Gastroesophageal sphincter (tissue), 4 donors: Measurements from ENCODE around the gene GTF3C4. TPM values are rescaled to one million over a fixed set of nuclear protein-coding genes. Genes with fewer than 3 reads are reported as not detected.

ENCODE experiments used
- ATAC-seq: fragments of 150-250 bp; one replicate; pipeline ENCODE4 v1.9.1; 2016; ENCODE audit warnings: mild to moderate bottlenecking, moderate library complexity
- H3K27ac ChIP-seq, 4 donors: fragments of 200-600 bp; sonication (generic) in 3 of 4; 1 replicate in 3 of 4; 2 replicates in 1 of 4; pipeline ENCODE4 v1.5.1; 2016 to 2019
- H3K27me3 ChIP-seq: fragments of 200-600 bp; sonication (generic); one replicate; pipeline ENCODE4 v1.5.1; 2019
- H3K36me3 ChIP-seq, 2 donors: fragments of 200-600 bp; sonication (generic); one replicate each; pipeline ENCODE4 v1.5.1; 2019; ENCODE audit warnings: control low read depth in 1 of 2
- H3K4me1 ChIP-seq, 3 donors: fragments of 200-600 bp; sonication (generic); 1 replicate in 2 of 3; 2 replicates in 1 of 3; pipeline ENCODE4 v1.5.1; 2016 to 2019; ENCODE audit warnings: control low read depth in 2 of 3
- H3K4me3 ChIP-seq, 2 donors: fragments of 200-600 bp; sonication (generic); one replicate each; pipeline ENCODE4 v1.5.1; 2019; ENCODE audit warnings: mild to moderate bottlenecking in 1 of 2, moderate library complexity in 1 of 2
- H3K9me3 ChIP-seq, 3 donors: fragments of 200-600 bp; sonication (generic); one replicate each; pipeline ENCODE4 v1.5.1; 2017 to 2019; ENCODE audit warnings: control low read depth in 2 of 3
- CTCF ChIP-seq, 4 experiments: fragments of 200-600 bp in 2 of 4; fragments of 450-650 bp in 2 of 4; sonication (generic) in 1 of 4; IDR thresholded peaks; one replicate each; pipeline ENCODE4 v1.5.1; 2017 to 2019; ENCODE audit warnings: antibody characterized with exemption in 4 of 4, mild to moderate bottlenecking in 2 of 4, moderate library complexity in 2 of 4
- EP300 ChIP-seq: sonication (generic); formaldehyde crosslinking; IDR thresholded peaks from one replicate; pipeline ENCODE4 v1.6.1; 2017; ENCODE audit warnings: antibody characterized with exemption, mild to moderate bottlenecking
- POLR2A ChIP-seq, 2 donors: fragments of 450-650 bp; IDR thresholded peaks; one replicate each; pipeline ENCODE4 v1.6.1; 2017; ENCODE audit warnings: antibody characterized with exemption in 2 of 2, mild to moderate bottlenecking in 2 of 2, moderate library complexity in 1 of 2
- POLR2AphosphoS5 ChIP-seq: sonication (generic); formaldehyde crosslinking; IDR thresholded peaks from one replicate; pipeline ENCODE4 v1.6.1; 2017; ENCODE audit warnings: antibody characterized with exemption
- WGBS, 2 donors: methylation state at CpG; one replicate each; pipeline ENCODE4 v1.1.5; 2018; ENCODE audit warnings: low coverage in 1 of 2; 5-methylcytosine and 5-hydroxymethylcytosine counted together
- total RNA-seq, 4 donors: library from RNA; depleted of rRNA; stranded (reverse); fragments of >200 nt; gene quantifications; one replicate each; pipeline ENCODE4 v1.1.0, GENCODE V29; 2016

GTF3C4 gene
- total RNA-seq, 4 donors from 2014 or later, result 11.4 to 15.4 (median 12.7) TPM

GRCh38 chr9:132631685-132632084 lies 38.6 kb upstream of the GTF3C4 start:
- Histone ChIP-seq H3K4me1 (no peaks in the 10 kb centered on the region), H3K36me3 (peaks cover 0 to 77% of the 10 kb centered on the region in 2 donors), H3K9me3 (no peaks in the 10 kb centered on the region), H3K27ac (no peak overlapping the region), H3K27me3 (no peaks in the 10 kb centered on the region), H3K4me3 (no peak overlapping the region)
- TF ChIP-seq POLR2A (IDR thresholded peaks at IDR 0.05) (no peak), POLR2AphosphoS5 (no peak), EP300 (no peak), CTCF (IDR thresholded peaks at IDR 0.05) (no peak)
- 85 to 88% methylated on average over 3 to 5 of the region's 7 CpGs for WGBS, 2 donors
- ATAC-seq, result no peak

GRCh38 chr9:132632413-132633129 lies 37.7 kb upstream of the GTF3C4 start:
- TF ChIP-seq CTCF (IDR thresholded peaks at IDR 0.05) (no peak), POLR2AphosphoS5 (no peak), POLR2A (IDR thresholded peaks at IDR 0.05) (no peak), EP300 (no peak)
- H3K27ac ChIP-seq, result no peak overlapping the region
- H3K4me1 ChIP-seq, result no peaks in the 10 kb centered on the region
- peaks cover 0 to 77% of the 10 kb centered on the region in 2 donors for H3K36me3 ChIP-seq
- no peaks in the 10 kb centered on the region for H3K27me3 ChIP-seq
- no peak for ATAC-seq
- H3K4me3 ChIP-seq, result no peak overlapping the region
- 93 to 95% methylated on average over 5 to 7 of the region's 7 CpGs for WGBS, 2 donors
- H3K9me3 ChIP-seq, result no peaks in the 10 kb centered on the region

GRCh38 chr9:132634327-132634726 lies 35.9 kb upstream of the GTF3C4 start:
- Histone ChIP-seq H3K27me3 (no peaks in the 10 kb centered on the region), H3K4me3 (no peak overlapping the region), H3K9me3 (no peaks in the 10 kb centered on the region), H3K36me3 (peaks cover 0 to 77% of the 10 kb centered on the region in 2 donors), H3K27ac (no peak overlapping the region), H3K4me1 (no peaks in the 10 kb centered on the region)
- no peak for TF ChIP-seq CTCF (IDR thresholded peaks at IDR 0.05)
- TF ChIP-seq POLR2A (IDR thresholded peaks at IDR 0.05), result no peak
- no peak for TF ChIP-seq EP300
- no peak for TF ChIP-seq POLR2AphosphoS5
- WGBS, 2 donors, result 94 to 100% methylated on average over 3 of the region's 3 CpGs
- no peak for ATAC-seq

GRCh38 chr9:132637351-132637750 lies 32.9 kb upstream of the GTF3C4 start:
- ATAC-seq, result no peak
- H3K4me1 ChIP-seq, result no peaks in the 10 kb centered on the region
- no peaks in the 10 kb centered on the region for H3K9me3 ChIP-seq
- H3K4me3 ChIP-seq, result no peak overlapping the region
- WGBS, 2 donors, result 80% methylated on average over 1 of the region's 12 CpGs; no CpG with 5 or more reads in 1 of the 2 donors
- no peaks in the 10 kb centered on the region for H3K27me3 ChIP-seq
- TF ChIP-seq CTCF (IDR thresholded peaks at IDR 0.05) (no peak), POLR2AphosphoS5 (no peak), EP300 (no peak), POLR2A (IDR thresholded peaks at IDR 0.05) (no peak)
- peaks cover 0 to 81% of the 10 kb centered on the region in 2 donors for H3K36me3 ChIP-seq
- H3K27ac ChIP-seq, result no peak overlapping the region

- TF ChIP-seq EP300, result no peak
- TF ChIP-seq CTCF (IDR thresholded peaks at IDR 0.05), result no peak
- no peak for TF ChIP-seq POLR2AphosphoS5
- TF ChIP-seq POLR2A (IDR thresholded peaks at IDR 0.05), result no peak
- Histone ChIP-seq H3K27me3 (no peaks in the 10 kb centered on the region), H3K27ac (no peak overlapping the region), H3K4me3 (no peak overlapping the region), H3K9me3 (no peaks in the 10 kb centered on the region), H3K4me1 (no peaks in the 10 kb centered on the region), H3K36me3 (peaks cover 0 to 82% of the 10 kb centered on the region in 2 donors)
- 81 to 91% methylated on average over 6 to 10 of the region's 12 CpGs for whole genome bisulfite sequencing, 2 donors
- ATAC-seq, result no peak
Measured at GRCh38 chr9:132637801-132638200, 32.5 kb upstream of the GTF3C4 start.
